Ovary (tissue), 9 donors: ENCODE measurements around the gene TOP3A. TPM values are rescaled to one million over a fixed set of nuclear protein-coding genes. Genes with fewer than 3 reads are reported as not detected.

ENCODE experiments used
- DNase-seq, 5 donors: peaks; one replicate each; pipeline ENCODE4 v3.0.0-alpha.2; 2019 to 2020
- H3K27ac ChIP-seq, 2 donors: fragments of 200-600 bp; one replicate each; pipeline versions ENCODE4 v1.5.1 to v1.8.0; 2019 to 2022
- H3K27me3 ChIP-seq: fragments of 200-600 bp; one replicate; pipeline ENCODE4 v1.8.0; 2022
- H3K36me3 ChIP-seq: fragments of 200-600 bp; sonication (generic); one replicate; pipeline ENCODE4 v1.5.1; 2019
- H3K4me1 ChIP-seq: one replicate; pipeline ENCODE4 v1.8.1; 2013; ENCODE audit warnings: mild to moderate bottlenecking, moderate library complexity; ENCODE audit not compliant: insufficient read depth
- H3K4me3 ChIP-seq: fragments of 200-600 bp; sonication (generic); one replicate; pipeline ENCODE4 v1.5.1; 2017
- H3K9me3 ChIP-seq, 2 donors: fragments of 200-600 bp in 1 of 2; sonication (generic) in 1 of 2; one replicate each; pipeline versions ENCODE4 v1.5.1 to v1.8.1; 2013 to 2019; ENCODE audit warnings: mild to moderate bottlenecking in 1 of 2, moderate library complexity in 1 of 2
- CTCF ChIP-seq, 3 donors: fragments of 450-650 bp in 2 of 3; fragments of 200-600 bp in 1 of 3; IDR thresholded peaks; one replicate each; pipeline versions ENCODE4 v1.5.1 to v1.8.0; 2016 to 2022; ENCODE audit warnings: antibody characterized with exemption in 3 of 3, mild to moderate bottlenecking in 1 of 3
- EP300 ChIP-seq: sonication (generic); formaldehyde crosslinking; IDR thresholded peaks from one replicate; pipeline ENCODE4 v1.6.1; 2017; ENCODE audit warnings: antibody characterized with exemption
- POLR2A ChIP-seq: fragments of 450-650 bp; IDR thresholded peaks from one replicate; pipeline ENCODE4 v1.6.1; 2017; ENCODE audit warnings: antibody characterized with exemption, mild to moderate bottlenecking, moderate library complexity
- WGBS, 3 donors: extraction: QIAGEN DNeasy Blood & Tissue Kit in 1 of 3; methylation state at CpG; one replicate each; pipeline versions ENCODE4 v1.1.5 to v1.1.7; 2013 to 2017; 5-methylcytosine and 5-hydroxymethylcytosine counted together
- intact Hi-C, 4 donors: fragments of 100-400 bp; cut with DNase I; formaldehyde crosslinking; loops; one replicate each; pipeline versions ENCODE4 v1.11.0 to v1.15.1; 2022 to 2023
- polyA plus RNA-seq, 2 donors: library from polyadenylated mRNA; stranded (reverse); fragments of 200-250 nt in 1 of 2; fragments of 350-450 nt in 1 of 2; fragmentation: Illumina TruSeq in 1 of 2; extraction: RNeasy Lipid Tissue Mini Kit (QIAGEN cat#74804) in 1 of 2; gene quantifications; one replicate each; pipeline ENCODE4 v1.2.3, GENCODE V29; 2013 to 2014
- total RNA-seq, 7 donors: library from RNA; depleted of rRNA in 2 of 7; stranded (reverse); fragments of >200 nt in 2 of 7; fragmentation: NEBNext Ultra II Directional in 3 of 7; extraction: Animal tissue kit (Norgen Biotek cat#: 25700) in 3 of 7; gene quantifications; one replicate each; pipeline versions ENCODE4 v1.1.0 to v1.2.4, GENCODE V29; 2016 to 2023
- donor health status: DM: no; HTN: no; CAD: no; lungs with moderate emphysema.
- donor health status: DM: no; HTN: no; CAD: no.
- donor health status: Bipolar disorder and iron deficiency.
- donor health status: DM: yes; HTN: yes; CAD: no.
- donor health status: DM: no; HTN: no; CAD: no.
- donor health status: DM: yes; HTN: yes; CAD: no.

TOP3A gene
- total and polyA plus RNA-seq, 9 donors: 12.6 to 35.7 (median 21.3) TPM

GRCh38 chr17:18240449-18240848, 74.3 kb downstream of the TOP3A start:
- 90 to 92% (median 92%) methylated on average over 19 of the region's 19 CpGs for WGBS, 3 donors
- no peaks in the 10 kb centered on the region for H3K36me3 ChIP-seq
- no peaks in the 10 kb centered on the region for H3K4me1 ChIP-seq
- intact Hi-C loops: no loop called here
- H3K27ac ChIP-seq: no peak overlapping the region
- DNase-seq: no peak
- H3K27me3 ChIP-seq: no peaks in the 10 kb centered on the region
- no peaks in the 10 kb centered on the region for H3K9me3 ChIP-seq
- H3K4me3 ChIP-seq: no peak overlapping the region
- no peak for TF ChIP-seq CTCF (IDR thresholded peaks at IDR 0.05)
- no peak for TF ChIP-seq EP300
- no peak for TF ChIP-seq POLR2A

- intact Hi-C loops: no loop called here
- Histone ChIP-seq H3K4me1 (no peaks in the 10 kb centered on the region), H3K27me3 (no peaks in the 10 kb centered on the region), H3K9me3 (no peaks in the 10 kb centered on the region), H3K4me3 (no peak overlapping the region), H3K27ac (no peak overlapping the region), H3K36me3 (no peaks in the 10 kb centered on the region)
- 83 to 94% (median 91%) methylated on average over 18 of the region's 18 CpGs for WGBS, 3 donors
- TF ChIP-seq POLR2A (no peak), EP300 (no peak), CTCF (IDR thresholded peaks at IDR 0.05) (no peak)
- DNase-seq: no peak
These were observed 76.5 kb downstream of the TOP3A start for GRCh38 chr17:18238299-18238698.

GRCh38 chr17:18237461-18237860, 77.3 kb downstream of the TOP3A start:
- no peaks in the 10 kb centered on the region for H3K27me3 ChIP-seq
- no peak for DNase-seq
- no peak overlapping the region for H3K27ac ChIP-seq
- H3K4me3 ChIP-seq: no peak overlapping the region
- H3K36me3 ChIP-seq: no peaks in the 10 kb centered on the region
- TF ChIP-seq EP300 (no peak), CTCF (IDR thresholded peaks at IDR 0.05) (no peak), POLR2A (no peak)
- no peaks in the 10 kb centered on the region for H3K4me1 ChIP-seq
- no peaks in the 10 kb centered on the region for H3K9me3 ChIP-seq
- intact Hi-C loops: no loop called here
- 87 to 88% (median 88%) methylated on average over 9 to 20 of the region's 20 CpGs for WGBS, 3 donors

GRCh38 chr17:18236494-18236893, 78.3 kb downstream of the TOP3A start:
- Histone ChIP-seq H3K4me1 (no peaks in the 10 kb centered on the region), H3K27ac (no peak overlapping the region), H3K27me3 (no peaks in the 10 kb centered on the region), H3K36me3 (no peaks in the 10 kb centered on the region), H3K4me3 (no peak overlapping the region), H3K9me3 (no peaks in the 10 kb centered on the region)
- no peak for DNase-seq
- intact Hi-C loops: no loop called here
- TF ChIP-seq POLR2A: no peak
- TF ChIP-seq CTCF (IDR thresholded peaks at IDR 0.05): no peak
- TF ChIP-seq EP300: no peak
- WGBS, 3 donors: 85 to 88% (median 88%) methylated on average over 18 of the region's 18 CpGs
